ENCODE results near the gene MYH6. TPM values are rescaled to one million over a fixed set of nuclear protein-coding genes. Genes with fewer than 3 reads are reported as not detected.

The MYH6 gene
- total RNA-seq, 1 experiment from 2014 or later = 0.07 TPM

DNA sequence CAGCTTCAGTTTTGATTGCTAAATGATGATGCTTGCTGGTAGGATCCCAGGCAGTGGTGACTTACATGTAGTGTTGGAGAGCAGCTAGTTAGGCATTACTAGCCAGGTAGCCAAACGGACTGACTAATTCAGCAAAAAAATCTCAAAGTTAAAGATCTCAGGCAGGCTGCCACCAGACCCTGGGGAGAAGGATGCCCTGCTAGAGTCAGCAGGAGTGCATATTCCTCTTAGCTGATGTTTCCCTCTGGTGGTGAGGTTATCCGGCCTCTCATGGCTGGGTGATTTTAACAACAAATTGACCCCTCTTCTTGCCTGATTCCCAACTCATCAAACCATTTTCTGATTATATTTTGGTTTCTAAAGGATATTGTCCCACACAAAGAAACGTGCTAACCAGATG lies 45.9 kb downstream of the MYH6 start:
- Histone ChIP-seq H2BK12ac (ENCODE audit: insufficient read length, low read depth, low read length) (no peak overlapping the region), H3K9ac (ENCODE audit: extremely low read depth, insufficient read length, low read length) (no peak overlapping the region), H3K56ac (ENCODE audit: insufficient read length, low read depth, low read length) (no peak overlapping the region), H3K14ac (ENCODE audit: insufficient read depth, low read length) (no peak overlapping the region), H4K8ac (replicated peaks; ENCODE audit: insufficient read length, low read depth, low read length) (no peak overlapping the region), H2BK20ac (ENCODE audit: low read depth, low read length, poor library complexity, severe bottlenecking) (no peak overlapping the region), H2BK15ac (ENCODE audit: low read depth, low read length) (no peak overlapping the region), H3K4ac (ENCODE audit: low read depth, low read length) (no peak overlapping the region), H2BK5ac (ENCODE audit: insufficient read length, low read length) (no peak overlapping the region), H4K20me1 (ENCODE audit: control insufficient read depth, insufficient read depth, insufficient read length) (no peaks in the 10 kb centered on the region), H3K79me2 (ENCODE audit: insufficient read depth, low read length) (no peaks in the 10 kb centered on the region), H3K27ac (ENCODE audit: insufficient read length, low read depth, low read length) (no peak overlapping the region), H4K91ac (ENCODE audit: insufficient read length, low read depth, low read length) (no peak overlapping the region), H3K4me1 (ENCODE audit: insufficient read depth, low read length) (peaks cover 4% of the 10 kb centered on the region; the same call in 1 of the 2 replicates), H2AFZ (ENCODE audit: low read length) (no peak overlapping the region), H3K23ac (ENCODE audit: insufficient read length, low read depth, low read length) (no peak overlapping the region), H4K5ac (ENCODE audit: insufficient read length, low read depth, low read length) (no peak overlapping the region), H3K79me1 (ENCODE audit: insufficient read depth, low read depth, low read length, poor library complexity, severe bottlenecking) (no peaks in the 10 kb centered on the region), H2BK120ac (ENCODE audit: low read depth, low read length, poor library complexity, severe bottlenecking) (no peak overlapping the region), H3K18ac (ENCODE audit: insufficient read length, low read depth, low read length) (no peak overlapping the region), H3K27me3 (ENCODE audit: insufficient read depth, low read length) (no peaks in the 10 kb centered on the region; the same call in 1 of the 2 replicates), H3K4me2 (ENCODE audit: insufficient read depth, insufficient read length, low read length) (no peak overlapping the region), H3T11ph (ENCODE audit: low read length) (no peak overlapping the region), H3K9me3 (ENCODE audit: control insufficient read depth, low read depth, low read length) (no peaks in the 10 kb centered on the region), H3K23me2 (ENCODE audit: insufficient read length, low read depth, low read length, poor library complexity, severe bottlenecking) (peaks cover 23% of the 10 kb centered on the region), H2AK5ac (ENCODE audit: insufficient read length, low read length) (no peak overlapping the region)
- no peak overlapping the region for H3K4me3 Mint-ChIP-seq
- TF ChIP-seq, protein P1, sequence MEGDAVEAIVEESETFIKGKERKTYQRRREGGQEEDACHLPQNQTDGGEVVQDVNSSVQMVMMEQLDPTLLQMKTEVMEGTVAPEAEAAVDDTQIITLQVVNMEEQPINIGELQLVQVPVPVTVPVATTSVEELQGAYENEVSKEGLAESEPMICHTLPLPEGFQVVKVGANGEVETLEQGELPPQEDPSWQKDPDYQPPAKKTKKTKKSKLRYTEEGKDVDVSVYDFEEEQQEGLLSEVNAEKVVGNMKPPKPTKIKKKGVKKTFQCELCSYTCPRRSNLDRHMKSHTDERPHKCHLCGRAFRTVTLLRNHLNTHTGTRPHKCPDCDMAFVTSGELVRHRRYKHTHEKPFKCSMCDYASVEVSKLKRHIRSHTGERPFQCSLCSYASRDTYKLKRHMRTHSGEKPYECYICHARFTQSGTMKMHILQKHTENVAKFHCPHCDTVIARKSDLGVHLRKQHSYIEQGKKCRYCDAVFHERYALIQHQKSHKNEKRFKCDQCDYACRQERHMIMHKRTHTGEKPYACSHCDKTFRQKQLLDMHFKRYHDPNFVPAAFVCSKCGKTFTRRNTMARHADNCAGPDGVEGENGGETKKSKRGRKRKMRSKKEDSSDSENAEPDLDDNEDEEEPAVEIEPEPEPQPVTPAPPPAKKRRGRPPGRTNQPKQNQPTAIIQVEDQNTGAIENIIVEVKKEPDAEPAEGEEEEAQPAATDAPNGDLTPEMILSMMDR (conservative IDR thresholded peaks at IDR 0.05) = peak; percentile 45; the same call in 2 of the 3 replicates
- H3K36me3 Mint-ChIP-seq (ENCODE audit: insufficient read depth in 1 of 3, low read depth in 3 of 3) = peaks cover 21 to 49% (median 35%) of the 10 kb centered on the region in 3 experiments
- no peak for DNase-seq
- H3K4me1 Mint-ChIP-seq = peaks cover 30 to 36% of the 10 kb centered on the region in 2 experiments
- whole genome bisulfite sequencing (ENCODE audit: extremely low coverage, insufficient read length, low lambda C conversion rate) = no CpG with 5 or more reads among the region's 3 CpGs
- no peak overlapping the region for H3K27ac Mint-ChIP-seq
- peaks cover 8% of the 10 kb centered on the region for H3K27me3 Mint-ChIP-seq (ENCODE audit: low read depth)
- H3K9me3 Mint-ChIP-seq = peaks cover 0 to 2% of the 10 kb centered on the region in 2 experiments; a peak in 1 of 5 replicates
